ENCODE measurements around the gene NAPEPLD.

DNA sequence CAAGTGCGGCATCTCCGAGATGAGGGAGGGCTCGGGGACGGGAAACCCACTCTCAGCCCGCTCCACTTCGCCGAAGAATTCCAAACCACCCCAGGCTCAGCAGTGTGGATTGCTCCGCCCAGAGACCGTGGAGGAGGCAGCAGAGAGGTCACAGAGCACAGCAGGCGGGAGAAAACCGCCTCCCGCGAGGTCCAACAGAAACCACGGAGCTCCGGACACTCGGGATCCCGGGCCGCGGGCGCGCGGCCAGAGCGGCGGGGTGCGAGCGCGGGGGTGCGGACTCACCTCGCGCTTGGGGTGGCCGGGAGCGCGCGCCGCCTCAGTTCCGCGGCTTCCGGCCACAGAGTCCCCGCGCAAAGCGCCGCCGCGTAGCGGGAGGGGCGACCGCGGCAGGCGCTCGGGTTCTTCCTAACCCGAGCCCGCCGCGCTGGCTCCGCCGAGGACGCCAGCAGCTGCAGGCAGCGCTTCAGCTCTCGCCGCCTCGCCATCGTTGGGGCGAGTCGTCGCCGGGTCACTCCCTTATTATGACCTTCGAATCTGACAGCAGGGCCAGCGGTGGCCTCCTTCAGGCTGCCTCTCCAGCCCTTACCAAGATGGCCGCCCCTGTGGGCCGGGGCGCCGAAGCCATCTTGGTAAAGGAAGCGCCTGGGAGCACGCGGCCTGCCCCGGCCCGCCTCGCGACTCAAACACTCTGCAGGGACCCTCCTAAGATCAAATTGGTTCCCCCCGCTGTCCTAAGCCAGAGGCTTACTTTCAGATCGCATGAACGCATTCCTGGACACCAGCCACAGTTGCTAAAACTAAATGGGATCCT, at the start of gene NAPEPLD:
- TF ChIP-seq, protein P1, sequence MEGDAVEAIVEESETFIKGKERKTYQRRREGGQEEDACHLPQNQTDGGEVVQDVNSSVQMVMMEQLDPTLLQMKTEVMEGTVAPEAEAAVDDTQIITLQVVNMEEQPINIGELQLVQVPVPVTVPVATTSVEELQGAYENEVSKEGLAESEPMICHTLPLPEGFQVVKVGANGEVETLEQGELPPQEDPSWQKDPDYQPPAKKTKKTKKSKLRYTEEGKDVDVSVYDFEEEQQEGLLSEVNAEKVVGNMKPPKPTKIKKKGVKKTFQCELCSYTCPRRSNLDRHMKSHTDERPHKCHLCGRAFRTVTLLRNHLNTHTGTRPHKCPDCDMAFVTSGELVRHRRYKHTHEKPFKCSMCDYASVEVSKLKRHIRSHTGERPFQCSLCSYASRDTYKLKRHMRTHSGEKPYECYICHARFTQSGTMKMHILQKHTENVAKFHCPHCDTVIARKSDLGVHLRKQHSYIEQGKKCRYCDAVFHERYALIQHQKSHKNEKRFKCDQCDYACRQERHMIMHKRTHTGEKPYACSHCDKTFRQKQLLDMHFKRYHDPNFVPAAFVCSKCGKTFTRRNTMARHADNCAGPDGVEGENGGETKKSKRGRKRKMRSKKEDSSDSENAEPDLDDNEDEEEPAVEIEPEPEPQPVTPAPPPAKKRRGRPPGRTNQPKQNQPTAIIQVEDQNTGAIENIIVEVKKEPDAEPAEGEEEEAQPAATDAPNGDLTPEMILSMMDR (IDR thresholded peaks at IDR 0.05; ENCODE audit: low read length): no peak
- TF ChIP-seq EZH2 (optimal IDR thresholded peaks at IDR 0.05; ENCODE audit: low read depth, low read length) (no peak), EZH2phosphoT487 (IDR thresholded peaks at IDR 0.05; ENCODE audit: low read length) (no peak)
